Esophagus squamous epithelium (tissue), 4 donors: ENCODE measurements around the gene SHOC2.

Experiments used
- POLR2A ChIP-seq, 4 donors: fragments of 450-650 bp; IDR thresholded peaks; one replicate each; pipeline ENCODE4 v1.6.1; 2017; ENCODE audit warnings: antibody characterized with exemption in 4 of 4, mild to moderate bottlenecking in 4 of 4, moderate library complexity in 3 of 4
- TF ChIP-seq, protein P1 (sequence below), 6 experiments: fragments of 450-650 bp in 4 of 6; fragments of 200-600 bp in 2 of 6; sonication (generic) in 2 of 6; IDR thresholded peaks; one replicate each; pipeline ENCODE4 v1.5.1; 2016 to 2019; ENCODE audit warnings: antibody characterized with exemption in 6 of 6, mild to moderate bottlenecking in 4 of 6, moderate library complexity in 4 of 6

DNA sequence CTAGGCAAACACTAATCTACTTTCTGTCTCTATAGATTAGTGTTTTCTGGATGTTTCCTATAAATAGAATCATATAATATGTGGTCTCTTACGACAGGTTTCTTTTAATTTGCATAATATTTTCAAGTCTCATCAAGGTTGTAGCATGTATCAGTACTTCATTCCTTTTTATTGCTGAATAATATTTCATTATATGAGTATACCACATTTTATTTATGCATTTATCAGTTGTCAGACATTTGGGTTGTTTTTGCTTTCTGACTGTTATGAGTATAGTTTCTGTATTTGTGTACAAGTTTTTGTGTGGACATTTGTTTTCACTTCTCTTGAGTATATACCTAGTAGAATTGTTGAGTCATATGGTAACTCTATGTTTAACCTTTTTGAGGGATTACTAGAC lies 48.2 kb downstream of the SHOC2 start:
- TF ChIP-seq, protein P1, sequence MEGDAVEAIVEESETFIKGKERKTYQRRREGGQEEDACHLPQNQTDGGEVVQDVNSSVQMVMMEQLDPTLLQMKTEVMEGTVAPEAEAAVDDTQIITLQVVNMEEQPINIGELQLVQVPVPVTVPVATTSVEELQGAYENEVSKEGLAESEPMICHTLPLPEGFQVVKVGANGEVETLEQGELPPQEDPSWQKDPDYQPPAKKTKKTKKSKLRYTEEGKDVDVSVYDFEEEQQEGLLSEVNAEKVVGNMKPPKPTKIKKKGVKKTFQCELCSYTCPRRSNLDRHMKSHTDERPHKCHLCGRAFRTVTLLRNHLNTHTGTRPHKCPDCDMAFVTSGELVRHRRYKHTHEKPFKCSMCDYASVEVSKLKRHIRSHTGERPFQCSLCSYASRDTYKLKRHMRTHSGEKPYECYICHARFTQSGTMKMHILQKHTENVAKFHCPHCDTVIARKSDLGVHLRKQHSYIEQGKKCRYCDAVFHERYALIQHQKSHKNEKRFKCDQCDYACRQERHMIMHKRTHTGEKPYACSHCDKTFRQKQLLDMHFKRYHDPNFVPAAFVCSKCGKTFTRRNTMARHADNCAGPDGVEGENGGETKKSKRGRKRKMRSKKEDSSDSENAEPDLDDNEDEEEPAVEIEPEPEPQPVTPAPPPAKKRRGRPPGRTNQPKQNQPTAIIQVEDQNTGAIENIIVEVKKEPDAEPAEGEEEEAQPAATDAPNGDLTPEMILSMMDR (IDR thresholded peaks at IDR 0.05) = no peak
- TF ChIP-seq POLR2A (IDR thresholded peaks at IDR 0.05) = no peak
